ENCODE data around the gene KRT24.
"Not testable (repeated sequence)": the region's sequence is repeated elsewhere in the genome, so short reads cannot be mapped to it uniquely, and the experiment has no call there.

Gene KRT24

DNA sequence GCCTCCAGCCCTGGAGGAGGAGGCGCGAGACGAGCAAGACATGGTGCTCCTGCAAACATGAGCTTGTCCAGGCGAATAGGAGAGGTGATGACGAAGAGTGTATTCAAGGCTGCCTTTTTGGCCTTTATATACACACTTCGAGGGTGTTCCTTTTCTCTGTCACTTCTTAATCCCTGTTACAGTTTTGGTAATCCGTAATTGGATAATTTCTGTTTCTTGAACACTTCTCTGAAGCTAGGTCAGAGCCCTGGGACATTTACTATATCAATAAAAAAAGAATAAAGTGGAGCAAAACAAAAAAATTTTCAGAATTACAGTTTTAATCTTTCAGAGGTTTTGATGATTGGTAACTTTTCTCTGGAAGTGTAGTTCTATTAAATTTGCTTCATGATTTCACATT lies at the start of gene KRT24:
TSS of gene KRT24 (minus strand) at position 101 of the 400 bp plus-strand sequence. CDS start at position 42, 59 bp downstream.
- no peak for DNase-seq

DNA sequence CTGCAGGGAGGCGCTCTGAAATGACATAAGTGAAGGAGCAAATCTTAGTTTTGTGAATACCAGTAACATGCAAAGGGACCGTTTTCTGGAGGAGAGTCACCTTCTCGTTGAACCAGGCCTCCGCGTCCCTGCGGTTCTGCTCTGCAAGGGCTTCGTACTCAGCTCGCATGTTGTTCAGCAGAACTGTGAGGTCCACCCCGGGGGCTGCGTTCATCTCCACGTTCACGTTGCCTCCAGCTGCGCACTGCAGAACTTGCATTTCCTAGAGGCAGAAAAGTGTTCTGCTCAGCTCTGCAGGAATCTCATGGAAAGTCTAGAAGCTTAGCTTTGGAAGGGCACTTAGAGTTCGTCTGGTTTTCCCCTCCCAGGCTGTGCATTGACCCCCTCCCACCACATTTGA lies 47.5 kb upstream of the KRT24 start:
- DNase-seq: no peak

DNA sequence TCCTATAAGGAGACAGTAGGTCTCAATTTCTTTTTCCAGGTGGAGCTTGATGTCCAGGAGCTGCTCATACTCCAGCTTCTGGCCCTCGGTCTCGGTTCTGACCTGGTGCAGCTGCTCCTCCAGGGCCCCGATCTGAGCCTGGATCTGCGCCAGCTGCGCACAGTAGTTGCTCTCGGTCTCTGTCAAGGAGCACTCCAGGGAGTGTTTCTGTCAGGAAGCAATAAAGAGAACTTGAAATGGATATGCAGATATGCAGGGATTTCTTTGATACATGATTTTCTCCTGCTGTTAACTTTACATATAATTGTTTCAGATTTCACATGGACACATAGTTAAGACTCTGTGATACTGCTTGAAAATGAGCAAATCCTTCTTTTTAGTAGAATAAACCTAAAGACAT lies 46.8 kb upstream of the KRT24 start:
- DNase-seq: no peak

DNA sequence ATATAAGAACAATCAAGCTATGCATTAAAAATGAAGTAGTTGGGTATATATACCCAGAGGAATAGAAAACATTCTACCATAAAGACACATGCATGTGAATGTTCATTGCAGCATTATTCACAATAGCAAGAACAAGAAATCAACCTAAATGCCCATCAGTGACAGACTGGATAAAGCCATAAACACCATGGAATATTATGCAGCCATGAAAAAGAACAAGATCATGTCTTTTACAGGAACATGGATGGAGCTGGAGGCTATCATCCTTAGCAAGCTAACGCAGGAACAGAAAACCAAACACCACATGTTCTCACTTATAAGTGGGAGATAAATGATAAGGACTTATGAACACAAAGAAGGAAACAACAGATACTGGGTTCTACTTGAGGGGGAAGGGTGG lies 45.1 kb upstream of the KRT24 start:
- not testable (repeated sequence) for DNase-seq

DNA sequence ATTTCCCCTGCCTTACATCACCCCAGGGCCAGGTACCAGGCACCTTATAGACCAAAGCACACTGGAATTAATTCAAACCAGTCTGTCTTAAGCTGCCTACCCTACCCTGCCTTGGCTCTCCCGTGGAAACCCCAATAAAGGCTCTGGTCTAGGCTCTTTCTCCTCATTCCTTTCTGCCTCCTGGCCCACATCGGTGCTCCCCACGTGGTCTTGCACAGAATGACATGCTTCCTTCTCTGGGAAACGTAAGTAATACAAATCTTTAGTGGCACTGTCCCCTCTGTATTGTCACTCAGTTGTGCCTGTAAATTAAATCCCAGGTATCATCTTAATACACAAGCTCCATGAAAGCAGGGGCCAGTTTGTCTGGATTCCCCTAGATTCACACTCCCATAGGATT lies 35.0 kb upstream of the KRT24 start:
- no peak for DNase-seq

DNA sequence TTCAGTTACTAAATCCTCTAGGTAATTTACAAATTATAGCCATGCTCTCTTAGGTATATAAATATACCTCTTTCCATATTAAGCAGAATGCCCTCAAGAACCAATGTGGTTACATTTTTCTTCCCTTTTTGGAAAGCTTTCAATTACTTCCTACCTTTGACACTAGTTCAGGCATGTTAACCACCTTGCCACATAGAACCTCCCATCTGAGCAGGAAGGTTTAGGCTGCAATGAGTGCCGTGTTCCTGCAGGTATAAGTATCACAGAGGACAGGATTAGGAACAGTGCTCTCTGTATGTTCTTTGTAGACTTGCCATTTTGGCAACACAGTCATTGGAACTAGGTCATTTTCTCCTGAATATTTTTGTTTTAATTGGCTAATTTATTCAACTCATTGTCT lies 31.5 kb upstream of the KRT24 start:
- no peak for DNase-seq

DNA sequence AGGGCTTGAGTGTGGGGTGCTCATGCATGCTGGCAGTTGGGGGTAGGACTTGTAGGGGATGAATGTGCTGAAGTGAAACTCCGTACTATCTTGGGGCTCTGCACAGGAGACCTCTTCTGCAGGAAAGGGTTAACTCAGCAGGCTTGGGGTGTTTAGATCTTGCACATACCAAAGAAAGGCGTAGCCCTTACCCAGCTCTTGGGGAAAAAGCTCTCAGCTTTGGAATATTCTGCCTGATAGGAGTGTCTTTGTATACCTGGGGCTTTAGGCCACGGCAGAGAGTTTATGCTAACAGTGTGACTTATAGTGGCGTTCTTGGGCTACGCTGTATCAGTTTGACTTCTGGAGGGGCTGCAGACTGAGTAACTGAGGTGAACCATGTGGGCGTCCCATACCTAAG lies 30.5 kb upstream of the KRT24 start:
- no peak for DNase-seq

DNA sequence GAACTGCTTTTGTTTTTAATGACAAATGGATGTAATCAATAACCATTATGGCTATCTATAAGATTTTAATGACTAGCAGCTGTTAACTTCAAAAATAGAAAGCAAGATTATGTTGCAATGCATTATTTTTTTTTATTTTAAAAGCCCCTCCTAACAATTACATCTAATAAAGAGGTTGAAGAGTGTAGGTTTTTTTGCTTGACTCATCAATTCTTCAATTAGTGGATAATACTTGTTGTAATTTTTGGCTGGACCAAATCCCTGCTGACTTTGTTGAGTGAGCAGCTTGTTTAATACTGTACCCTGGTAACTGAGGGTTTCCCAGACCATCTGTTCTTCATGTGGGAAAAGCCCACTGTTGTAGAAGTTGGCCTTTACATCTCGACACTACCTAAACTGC lies 27.4 kb upstream of the KRT24 start:
- no peak for DNase-seq

DNA sequence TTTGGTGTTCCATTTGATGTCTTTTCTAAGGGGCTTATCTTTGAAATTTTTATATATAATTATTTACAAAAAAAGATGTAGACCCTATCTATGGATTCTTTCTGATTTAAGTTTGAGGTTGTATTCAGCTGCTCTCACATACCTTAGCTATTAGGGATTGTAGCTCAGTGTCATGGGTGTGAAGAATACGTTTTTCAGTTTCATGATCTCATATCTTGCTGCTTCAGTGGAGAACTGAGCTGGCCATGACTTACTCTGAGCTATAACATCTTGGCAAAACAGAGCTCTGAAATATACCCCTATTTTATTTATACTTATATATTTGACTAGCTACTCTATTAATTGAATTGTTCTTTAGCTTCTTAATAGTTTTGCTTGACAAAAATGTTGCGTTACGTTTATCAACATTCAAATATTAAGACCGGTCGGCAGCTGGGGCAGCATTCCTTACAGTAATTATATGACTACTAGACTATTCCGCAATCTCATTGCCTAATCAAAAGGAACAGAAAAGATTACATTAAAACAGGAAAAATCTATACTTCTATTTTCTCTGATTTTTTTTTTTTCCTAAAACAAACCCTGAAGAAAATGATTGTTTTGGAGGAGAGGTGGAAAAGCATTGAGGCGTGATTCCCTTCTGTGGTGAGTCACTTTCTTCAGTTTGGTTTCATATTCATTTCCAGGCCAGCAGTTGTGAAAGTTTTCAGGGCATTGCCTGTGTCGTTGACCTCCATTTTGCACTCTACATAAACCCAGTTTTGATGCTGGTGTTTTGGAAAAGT lies 24.1 kb upstream of the KRT24 start:
- no peak for DNase-seq

DNA sequence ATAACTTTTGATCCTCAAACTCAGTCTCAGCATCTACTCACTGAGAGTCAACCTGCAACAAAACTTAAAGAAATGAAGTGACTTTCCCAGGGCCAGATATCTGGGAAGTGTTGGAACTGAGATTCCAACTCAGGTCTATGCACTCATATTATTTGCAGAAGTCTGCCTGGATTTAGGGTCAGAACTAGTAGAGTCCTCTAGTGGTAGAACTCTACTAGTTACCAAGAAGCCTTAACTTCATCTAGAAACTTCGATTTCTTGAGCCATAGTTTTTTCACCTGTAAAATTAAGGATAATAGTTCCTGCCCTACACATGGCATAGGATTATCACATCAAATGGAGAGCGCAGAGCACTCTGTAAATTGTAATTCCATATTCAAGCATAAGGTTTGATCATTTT lies 23.4 kb upstream of the KRT24 start:
- peak in 2 of 6 experiments; percentile 8 to 14 for DNase-seq

DNA sequence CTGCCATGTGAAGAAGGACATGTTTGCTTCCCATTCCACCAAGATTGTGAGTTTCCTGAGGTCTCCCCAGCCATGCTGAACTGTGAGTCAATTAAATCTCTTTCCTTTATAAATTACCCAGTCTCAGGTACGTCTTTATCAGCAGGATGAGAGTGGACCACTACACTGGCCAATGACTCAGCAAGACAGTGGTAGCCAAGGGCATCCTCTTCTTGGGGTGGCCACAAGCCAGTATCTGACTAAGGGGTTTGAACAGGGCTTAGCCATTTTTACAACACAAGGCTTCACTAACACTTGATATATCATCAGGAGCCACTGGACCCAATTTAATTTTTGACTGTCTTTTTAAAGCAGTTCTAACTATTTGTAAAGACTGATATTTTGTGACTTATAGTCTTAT lies 21.1 kb upstream of the KRT24 start:
- DNase-seq: no peak

DNA sequence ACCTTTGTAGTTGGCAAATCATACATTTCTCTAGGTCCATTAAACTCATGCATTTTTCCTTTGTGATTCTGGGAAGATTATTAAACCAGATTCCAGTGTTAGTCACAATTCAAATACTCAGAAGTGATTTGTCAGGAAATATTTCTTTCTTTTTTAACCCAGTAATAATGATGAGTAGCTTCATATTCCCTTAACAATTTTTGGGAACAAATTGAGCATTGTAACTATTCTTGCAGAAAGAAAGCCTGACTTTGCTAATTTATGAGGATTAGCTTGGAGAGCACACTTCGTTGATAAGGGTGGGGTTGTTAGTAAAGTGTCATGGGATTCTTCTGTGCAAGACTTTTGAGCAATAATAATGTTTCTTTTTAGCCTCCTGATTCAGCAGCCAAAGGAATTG lies 18.7 kb upstream of the KRT24 start:
- no peak for DNase-seq

DNA sequence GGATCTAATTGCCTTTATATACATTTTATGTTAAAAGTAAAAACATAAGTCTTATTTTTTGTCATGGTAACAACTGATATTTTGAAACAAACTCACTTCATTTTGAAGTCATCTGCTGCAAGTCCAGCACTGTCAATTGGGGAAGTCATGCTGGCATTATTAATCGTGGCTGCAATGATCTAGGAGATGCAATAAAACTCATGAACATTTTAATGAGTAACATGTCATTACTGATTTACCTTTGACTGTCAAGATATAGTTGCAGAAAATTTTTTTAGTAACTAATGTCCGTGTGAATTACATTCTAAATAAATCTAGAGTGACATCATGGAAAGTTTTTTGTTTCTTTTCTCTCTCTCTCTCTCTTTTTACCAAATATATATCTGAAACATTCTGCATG lies 17.3 kb upstream of the KRT24 start:
- no peak for DNase-seq

DNA sequence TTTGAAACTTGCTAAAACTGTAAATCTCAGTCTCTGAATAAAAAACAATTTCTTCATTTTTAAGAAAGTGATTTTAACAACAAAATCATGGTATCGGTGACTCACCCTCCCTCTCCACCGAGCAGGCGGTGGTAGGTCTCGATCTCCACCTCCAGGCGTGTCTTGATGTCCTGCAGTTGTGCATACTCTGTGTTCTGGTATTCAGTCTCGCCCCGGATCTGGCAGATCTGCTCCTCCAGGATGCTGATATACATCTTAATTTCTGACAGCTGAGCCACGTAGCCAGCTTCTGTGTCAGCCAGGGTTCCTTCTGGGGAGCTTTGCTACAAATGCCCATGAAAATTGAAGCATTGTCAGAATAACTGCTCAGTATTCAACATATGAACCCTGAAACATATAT lies 15.4 kb upstream of the KRT24 start:
- no peak for DNase-seq

DNA sequence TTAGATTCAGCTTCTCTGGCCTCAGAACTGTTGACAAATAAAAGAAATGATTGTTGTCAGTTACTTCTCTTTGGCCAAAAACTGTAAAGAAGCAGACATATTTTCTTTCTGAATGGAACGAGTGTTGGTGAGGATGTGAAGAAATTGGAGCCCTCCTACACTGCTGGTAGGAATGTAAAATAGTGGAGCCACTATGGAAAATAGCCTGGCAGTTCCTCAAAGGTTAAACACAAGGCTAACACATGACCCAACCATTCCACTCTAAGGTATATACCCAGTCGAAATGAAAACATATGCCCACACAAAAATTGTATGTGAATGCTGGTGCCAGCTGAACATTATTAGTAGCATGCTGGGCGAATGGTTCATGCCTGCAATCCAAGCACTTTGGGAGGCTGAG lies 14.2 kb upstream of the KRT24 start:
- DNase-seq: no peak

DNA sequence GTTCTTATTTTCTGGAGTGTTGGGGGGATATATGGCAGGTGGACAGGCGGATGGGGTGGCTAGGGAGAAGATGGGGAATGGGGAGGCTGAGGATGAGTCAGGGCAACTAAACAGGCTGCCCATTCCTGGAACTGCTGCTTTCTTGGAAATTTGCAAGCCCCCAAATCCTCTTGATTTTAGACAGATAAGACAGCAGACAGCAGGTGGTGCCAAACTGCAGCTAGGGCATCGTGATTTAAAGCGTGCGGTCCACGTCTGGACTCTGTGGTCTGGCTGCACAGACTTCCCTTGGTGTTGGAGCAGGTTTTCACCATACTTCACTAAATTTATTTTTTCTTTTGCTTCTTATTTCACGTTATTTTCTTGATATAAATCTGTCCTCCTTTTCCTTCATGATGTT lies 10.9 kb upstream of the KRT24 start:
- no peak for DNase-seq

DNA sequence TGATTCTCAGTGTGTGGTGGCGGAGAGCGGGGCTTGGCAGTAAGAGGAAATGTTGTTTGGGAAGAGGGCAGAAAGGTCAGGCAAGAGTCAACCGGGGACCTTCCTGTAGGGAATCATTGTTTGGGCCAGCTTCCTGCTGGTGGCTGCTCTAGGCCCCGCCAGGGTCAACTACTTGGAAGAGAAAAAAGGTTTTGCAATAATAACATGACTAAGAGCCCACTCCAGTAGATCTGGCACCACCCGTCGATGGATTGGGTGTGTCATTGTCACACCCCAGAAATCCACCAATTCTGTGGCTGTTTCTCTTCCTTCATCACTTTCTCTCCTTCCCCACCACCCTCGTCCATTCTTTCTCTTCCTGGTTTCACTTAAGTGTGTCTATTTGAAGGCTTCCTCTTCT lies 4.2 kb upstream of the KRT24 start:
- DNase-seq: no peak

DNA sequence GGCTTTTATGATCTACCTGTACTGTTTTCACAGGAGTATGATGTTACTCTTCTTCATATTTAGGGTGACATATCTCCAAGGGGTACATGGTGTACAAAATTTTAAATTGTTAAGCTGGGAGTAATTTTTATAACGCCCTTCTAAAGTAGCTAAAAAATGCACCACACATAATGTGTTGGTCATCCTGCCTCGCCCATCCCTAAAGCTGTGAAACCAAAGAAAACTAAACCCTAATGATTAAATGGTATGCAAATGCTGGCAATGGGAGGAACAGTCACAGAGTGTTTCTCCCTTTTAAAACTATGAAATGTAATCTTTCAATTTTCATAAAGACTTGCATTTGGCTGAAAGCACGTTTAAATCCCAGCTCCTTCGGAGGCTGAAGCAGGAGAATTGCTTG lies 2.0 kb upstream of the KRT24 start:
- no peak for DNase-seq

DNA sequence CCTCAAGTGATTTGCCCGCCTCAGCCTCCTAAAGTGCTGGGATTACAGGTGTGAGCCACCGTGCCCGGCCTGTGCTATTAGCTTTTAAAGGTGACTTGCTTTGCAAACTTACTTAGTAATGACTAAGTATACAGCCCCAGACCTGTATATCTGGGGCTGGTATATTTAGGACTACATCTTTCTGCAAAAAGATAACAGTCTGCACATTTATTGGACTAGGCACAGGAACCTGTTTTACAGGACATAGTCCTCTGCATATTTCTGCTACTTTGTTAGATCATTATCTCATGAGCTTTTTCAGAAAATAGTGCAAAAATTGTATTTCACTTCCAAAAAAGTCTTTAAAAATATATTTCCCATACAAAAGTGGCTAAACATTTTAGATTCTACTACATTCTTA lies 1.3 kb downstream of the KRT24 start:
- no peak for DNase-seq

DNA sequence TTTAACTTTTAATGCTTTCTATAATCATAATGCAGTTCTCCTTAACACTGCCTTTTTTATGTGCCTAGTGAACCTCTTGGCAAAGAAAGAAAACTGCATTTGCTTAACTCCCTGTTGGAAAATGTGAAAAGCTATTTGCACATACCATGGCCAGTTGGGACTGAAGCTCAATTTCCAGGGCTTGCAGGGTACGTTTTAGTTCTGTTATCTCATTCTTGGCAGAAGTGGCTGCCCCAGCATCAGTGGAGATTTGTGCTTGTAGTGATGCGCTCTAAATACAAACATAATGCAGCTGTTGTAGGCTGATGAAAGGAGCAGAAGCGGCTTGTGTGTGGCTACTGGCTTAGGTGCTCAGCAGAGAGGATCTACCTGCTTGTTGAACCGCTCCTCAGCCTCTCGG lies 3.7 kb downstream of the KRT24 start:
- DNase-seq: no peak

DNA sequence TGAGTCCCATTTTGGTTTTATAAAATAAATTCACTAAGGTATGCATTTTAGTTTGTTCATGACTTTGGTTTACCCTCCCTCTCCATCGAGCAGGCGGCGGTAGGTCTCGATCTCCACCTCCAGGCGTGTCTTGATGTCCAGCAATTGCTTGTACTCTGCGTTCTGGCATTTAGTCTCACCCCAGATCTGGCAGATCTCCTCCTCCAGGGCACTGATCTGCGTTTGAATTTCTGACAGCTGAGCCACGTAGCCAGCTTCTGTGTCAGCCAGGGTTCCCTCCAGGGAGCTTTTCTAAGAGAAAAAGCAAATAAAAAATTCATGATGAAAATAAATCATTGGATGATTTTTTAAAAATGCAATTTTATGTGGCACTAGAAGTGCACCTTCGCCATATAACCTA lies 4.2 kb downstream of the KRT24 start:
- DNase-seq: no peak

DNA sequence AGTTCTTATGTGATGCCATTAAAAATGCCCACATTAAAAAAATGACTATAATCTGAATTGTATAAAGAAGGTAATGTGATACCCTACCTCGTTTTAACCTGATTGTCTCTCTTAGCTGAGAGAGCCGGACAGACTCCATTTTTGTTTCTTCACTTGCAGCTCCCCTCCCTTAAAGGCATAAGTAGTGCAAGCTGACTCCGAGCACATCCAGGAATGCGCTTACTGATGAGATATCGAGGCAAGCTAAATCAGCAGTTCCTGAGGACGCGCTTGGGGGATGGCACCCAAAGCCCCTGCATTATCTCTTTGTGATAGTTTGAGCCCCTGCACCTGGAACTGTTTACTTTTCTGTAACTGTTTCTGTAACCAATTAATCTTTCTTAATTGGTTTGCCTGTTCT lies 6.3 kb downstream of the KRT24 start:
- no peak for DNase-seq

DNA sequence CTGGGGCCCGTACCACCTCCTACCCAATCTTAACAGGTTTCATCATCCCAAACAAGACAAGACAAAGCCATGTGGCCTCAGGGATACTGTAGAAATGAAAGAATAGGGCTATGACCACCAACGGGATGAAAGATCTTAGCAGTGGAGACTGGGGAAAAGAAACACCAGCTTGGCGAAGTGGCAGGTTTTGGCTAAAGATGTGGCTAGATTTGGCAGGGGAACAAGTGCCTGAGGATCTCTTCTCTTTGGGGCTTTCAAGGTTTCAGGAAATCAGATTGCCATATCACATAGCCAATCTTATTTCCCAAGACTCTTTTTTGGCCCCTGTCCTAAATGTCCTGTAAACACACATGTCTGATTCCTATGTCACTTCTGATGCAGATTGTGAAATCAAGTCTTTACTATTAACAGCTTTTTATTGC lies 6.9 kb downstream of the KRT24 start:
- DNase-seq: no peak

DNA sequence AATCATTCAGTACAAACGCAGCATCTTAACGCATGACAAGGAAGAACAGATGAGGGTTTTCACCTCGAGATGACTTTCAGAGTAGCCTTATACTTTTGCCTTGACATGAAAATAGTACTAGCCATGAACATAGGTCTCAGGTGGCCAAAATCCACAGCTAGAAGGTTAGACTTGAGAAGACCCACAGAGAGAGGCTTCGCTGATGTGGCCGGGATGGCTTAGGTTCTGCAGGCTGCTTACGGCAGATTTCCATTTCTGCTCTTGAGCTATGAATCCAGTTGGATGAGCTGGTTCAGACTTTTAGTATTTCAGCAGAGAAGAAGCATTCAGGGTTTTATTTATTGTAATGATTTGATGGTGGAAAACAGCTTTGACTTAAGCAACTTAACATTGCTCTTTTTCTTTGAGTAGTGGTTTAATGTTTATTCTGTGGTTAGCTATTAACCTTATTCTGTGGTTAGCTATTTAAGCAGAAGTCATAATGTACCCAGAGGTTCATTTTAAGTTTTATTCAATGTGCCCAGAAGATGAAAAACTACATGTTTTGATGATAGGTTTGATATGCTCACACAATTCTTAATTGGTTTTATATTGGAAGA lies 7.6 kb downstream of the KRT24 start:
- DNase-seq: no peak

DNA sequence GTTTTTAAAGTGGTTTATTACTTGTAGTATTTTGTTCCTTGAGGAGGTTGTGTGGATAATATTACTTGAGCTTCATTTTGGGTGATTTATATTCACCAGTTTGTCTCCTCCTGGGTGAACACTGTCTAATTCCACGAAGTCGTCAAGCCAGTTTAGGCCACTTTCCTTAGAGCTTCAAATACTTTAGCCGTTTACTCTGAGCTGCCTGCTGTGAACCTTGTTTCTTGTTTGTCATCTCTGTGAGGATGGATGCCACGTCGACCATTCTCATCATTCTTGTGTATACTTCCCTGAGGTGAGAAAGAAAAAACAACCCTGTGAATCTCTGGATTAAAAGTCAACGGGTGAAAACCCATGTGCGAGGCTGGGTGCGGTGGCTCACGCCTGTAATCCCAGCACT lies 9.0 kb downstream of the KRT24 start:
- DNase-seq: no peak

Data from stimulated activated naive CD4-positive, alpha-beta T cell (primary cell).